ENCODE data around the gene SOHLH1.

Gene SOHLH1

GRCh38 chr9:135699440-135699839 is at the start of gene SOHLH1:
SOHLH1 (minus strand) TSS chr9:135699481; CDS start chr9:135699467, 14 bp downstream.
- no peak for DNase-seq (ENCODE audit: low spot score)

- no peak for DNase-seq (ENCODE audit: low spot score)
These were observed 49.4 kb upstream of the SOHLH1 start for GRCh38 chr9:135748676-135749075.

GRCh38 chr9:135747311-135747710 is 48.0 kb upstream of the SOHLH1 start:
- no peak for DNase-seq (ENCODE audit: low spot score)

GRCh38 chr9:135746565-135746964 is 47.3 kb upstream of the SOHLH1 start:
- no peak for DNase-seq (ENCODE audit: low spot score)

GRCh38 chr9:135745686-135746324 is 46.5 kb upstream of the SOHLH1 start:
- no peak for DNase-seq (ENCODE audit: low spot score)

GRCh38 chr9:135745189-135745588 is 45.9 kb upstream of the SOHLH1 start:
- no peak for DNase-seq (ENCODE audit: low spot score)

- no peak for DNase-seq (ENCODE audit: low spot score)
These were observed 45.2 kb upstream of the SOHLH1 start for GRCh38 chr9:135744333-135745070.

GRCh38 chr9:135743546-135744332 is 44.5 kb upstream of the SOHLH1 start:
- DNase-seq (ENCODE audit: low spot score) = no peak

DNA sequence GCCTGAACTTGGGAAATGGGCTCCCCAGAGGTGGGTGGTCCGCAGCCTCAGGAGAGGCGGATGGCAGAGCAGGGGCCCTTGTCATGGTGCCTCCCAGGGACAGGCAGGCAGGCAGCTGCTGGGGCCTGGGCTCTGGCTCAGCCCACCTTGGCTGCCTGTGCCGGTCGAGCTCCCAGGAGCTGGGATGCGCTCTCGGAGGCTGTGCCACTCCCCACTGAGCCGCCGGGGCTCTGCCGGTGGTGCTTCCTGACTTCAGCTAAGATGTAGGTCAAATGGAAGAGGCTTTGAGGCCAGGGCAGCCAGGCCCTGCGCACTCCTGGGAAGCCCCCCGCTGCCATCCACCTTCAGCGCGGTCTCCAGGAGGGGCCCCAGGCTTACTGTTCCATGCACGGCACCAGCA is 43.7 kb upstream of the SOHLH1 start:
- DNase-seq (ENCODE audit: low spot score) = no peak

GRCh38 chr9:135741276-135742219 is 42.3 kb upstream of the SOHLH1 start:
- no peak for DNase-seq (ENCODE audit: low spot score)

DNA sequence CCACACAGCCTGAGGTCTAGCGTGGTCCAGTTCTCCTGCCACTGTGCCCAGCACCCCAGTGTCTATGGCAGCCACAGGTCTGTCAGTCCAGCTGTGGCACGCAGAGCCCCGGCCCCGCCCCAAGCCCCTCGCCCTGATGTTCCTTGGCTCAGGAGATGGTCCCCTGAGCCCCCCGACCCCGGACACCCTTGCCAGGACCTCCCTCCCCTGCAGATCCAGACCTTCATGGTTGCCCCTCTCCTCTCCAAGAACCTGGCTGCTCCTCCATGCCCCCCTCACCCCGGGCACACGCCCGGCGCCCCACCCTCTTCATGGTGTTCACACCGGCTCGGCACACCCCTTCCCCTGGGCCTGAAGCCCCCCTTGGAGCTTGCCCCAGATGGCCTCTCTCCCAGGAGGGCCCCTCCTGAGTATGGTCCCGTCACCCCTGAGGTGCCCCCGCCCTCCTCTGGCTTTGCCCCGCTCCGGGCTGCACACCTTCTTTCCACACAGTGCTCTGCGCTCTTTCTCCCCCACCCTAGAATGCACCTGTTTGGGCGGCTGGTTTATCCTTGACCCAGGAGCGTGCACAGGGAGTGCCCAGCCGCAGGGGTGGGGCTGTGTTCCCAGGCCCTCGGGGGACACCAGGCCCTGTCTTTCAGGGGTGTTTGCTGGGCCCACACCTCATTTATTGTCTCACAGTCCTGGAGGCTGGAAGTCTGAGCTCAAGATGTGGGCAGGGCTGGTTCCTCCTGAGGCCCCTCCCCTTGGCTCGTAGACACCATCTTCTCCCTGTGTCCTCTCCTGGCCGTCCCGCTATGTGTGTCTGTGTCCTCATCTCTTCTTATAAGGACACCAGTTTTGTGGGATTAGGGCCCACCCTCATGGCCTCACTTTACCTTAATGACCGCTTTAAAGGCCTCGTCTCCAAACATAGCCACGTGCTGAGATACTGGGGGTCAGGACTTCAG is 40.3 kb upstream of the SOHLH1 start:
- DNase-seq (ENCODE audit: low spot score) = no peak

DNA sequence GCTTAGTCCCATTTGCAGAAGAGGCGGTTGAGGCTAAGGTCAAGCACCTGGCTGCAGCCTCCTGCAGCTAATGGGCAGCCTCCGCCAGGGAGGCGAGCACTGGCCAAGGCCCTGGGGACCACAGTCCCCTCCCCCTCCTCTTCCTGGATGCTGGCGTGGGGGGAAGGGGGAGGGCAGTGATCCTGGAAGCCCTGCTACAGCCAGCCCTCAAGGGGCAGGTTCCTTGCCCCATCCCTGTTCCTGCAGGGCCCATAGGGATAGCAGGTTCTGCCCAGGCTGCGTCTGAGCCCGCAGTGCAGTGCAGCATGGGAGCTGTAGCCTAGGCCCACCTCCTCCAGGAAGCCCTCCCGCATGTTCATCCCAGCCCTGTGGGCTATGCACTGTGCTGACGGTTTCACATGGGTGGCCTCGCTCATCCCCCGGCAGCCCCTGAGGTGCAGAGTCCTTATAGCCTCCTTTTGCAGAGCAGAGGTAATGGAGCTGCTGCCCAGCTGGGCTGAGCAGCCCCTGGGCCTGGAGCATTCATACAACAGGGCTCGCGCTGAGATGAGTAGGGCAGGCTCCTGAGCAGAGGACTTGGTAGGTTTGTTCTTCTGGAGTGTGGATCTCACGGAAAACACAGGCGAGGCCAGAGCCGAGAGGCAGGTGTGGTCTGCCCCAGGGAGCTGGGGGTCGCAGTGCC is 38.7 kb upstream of the SOHLH1 start:
- no peak for DNase-seq (ENCODE audit: low spot score)

GRCh38 chr9:135736979-135737839 is 37.9 kb upstream of the SOHLH1 start:
- DNase-seq (ENCODE audit: low spot score) = no peak

DNA sequence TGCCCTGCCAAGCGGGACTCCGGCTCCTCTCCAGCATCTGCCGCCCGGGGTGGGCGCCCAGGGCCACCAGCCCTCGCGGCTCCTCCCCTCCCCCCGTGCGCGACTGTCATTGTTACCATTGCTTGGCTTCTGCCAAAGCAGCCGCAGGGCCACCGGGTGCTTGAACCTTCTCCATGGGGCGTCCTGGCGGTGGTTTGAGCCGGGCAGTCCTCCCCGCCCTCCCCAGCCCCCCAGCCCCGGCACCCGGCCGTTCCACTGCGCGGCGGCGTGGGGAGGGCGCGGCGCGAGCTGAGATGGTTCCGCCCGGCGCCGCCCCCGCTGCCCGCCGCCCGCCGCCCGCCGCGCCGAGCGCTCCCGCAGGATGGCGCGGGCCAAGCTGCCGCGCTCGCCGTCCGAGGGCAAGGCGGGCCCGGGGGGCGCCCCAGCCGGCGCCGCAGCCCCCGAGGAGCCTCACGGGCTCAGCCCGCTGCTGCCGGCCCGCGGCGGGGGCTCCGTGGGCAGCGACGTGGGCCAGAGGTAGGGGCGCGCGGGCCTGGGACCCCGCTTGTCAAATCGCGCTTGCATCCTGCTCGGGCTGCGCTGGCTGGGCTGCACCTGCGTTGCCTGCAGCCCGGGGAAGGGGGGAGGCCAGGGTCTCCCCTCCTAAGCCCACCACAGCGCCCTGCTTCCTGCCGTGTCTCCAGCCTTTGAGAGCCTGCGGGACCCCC is 37.1 kb upstream of the SOHLH1 start:
- DNase-seq (ENCODE audit: low spot score) = no peak

DNA sequence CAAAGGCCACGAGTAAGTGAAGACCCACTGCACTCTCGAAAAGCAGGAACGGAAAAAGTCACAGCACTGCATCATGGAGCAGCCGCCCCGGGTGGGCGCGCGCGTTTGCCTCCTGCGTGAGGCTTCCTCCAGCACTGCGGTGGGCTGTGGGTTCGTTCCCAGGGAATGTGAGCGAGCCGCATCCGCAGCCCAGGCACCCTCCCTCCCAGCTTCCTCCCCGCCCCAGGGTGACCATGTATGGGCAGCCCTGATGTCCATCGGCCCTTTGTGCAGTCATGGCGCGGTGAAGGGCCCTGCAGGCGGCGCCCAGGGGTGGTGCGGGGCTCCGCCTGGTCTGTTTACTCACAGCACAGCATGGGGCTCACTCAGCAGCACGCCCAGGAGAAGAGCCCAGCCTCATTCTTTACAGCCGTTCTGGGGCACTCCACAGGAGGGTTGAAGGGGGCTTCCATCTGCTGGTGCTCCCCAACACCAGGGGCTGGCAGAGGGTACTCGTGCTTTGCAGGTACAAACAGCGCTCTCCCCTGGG is 35.4 kb upstream of the SOHLH1 start:
- DNase-seq (ENCODE audit: low spot score) = no peak

DNA sequence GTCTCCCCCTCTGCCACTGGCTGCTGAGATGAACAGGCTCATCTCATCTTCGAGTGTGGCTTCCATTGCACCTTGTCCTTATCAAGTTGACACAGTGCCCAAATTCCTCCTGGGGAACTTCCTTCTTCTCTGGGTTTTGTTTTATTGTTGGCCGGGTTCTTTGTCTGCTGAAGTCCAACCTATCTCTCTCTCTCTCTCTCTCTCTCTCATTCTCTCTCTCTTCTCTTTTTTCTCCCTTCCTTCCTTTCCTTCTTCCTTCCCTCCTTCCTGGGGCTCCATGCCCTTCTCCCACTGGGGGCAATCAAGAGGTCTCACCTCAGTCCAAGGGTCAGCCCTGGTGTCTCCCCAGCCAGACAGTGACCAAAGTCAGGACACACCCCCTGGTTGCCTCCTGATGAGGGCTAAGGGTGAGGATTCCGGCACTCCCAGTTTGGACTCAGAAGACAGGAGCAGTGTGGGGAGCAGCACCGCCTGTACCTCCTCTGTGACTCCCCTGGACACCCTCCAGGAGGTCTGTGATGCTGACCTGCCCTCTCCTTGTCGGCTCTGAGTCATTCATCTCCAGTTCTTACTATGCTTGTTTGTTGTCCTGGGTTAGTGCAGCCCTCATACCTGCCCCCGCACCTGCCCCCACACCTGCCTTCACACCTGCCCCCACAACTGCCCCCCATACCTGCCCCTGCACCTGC is 33.4 kb upstream of the SOHLH1 start:
- no peak for DNase-seq (ENCODE audit: low spot score)

DNA sequence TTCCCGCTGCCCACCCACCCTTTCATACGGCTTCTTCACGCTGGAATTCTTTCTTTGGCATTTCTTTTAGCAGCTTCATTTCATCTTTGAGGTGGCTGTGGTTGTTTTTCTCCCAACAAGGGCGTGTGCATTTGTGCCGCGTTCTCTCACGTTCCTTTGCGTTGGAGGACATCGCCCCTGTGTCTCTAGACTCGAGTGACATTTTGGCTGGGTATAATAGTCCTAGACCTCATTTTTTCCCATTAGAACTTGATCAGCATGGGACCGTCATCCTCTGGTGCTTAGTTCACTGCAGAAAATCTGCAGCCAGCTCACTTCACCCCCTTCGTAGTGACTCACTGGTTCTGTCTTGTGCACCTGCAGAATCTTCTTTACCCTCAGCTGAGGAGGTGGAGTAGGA is 32.2 kb upstream of the SOHLH1 start:
- DNase-seq (ENCODE audit: low spot score) = no peak

DNA sequence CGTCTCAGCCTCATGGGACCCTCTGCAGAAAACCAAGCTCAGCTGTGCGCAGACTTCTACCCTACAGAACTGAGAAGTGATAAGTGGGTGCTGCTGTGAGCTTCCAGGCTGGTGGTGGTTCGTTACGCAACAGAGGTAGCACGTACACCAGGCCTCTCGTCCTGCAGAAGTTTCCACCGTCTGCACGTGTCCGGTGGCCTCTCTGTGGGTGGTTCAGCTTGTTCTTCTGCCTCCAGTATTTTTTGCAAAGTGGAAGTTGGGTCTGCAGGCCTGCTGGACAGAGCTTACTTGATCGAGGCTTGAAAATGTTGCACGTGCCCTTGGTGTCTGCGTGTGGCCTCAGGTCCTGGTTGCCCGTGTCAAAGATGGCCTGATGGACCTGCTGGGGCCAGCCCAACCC is 30.2 kb upstream of the SOHLH1 start:
- DNase-seq (ENCODE audit: low spot score) = no peak
